ENCODE results near the gene ICAM5.
"Not testable (repeated sequence)": the region's sequence is repeated elsewhere in the genome, so short reads cannot be mapped to it uniquely, and the experiment has no call there.

ICAM5 gene

DNA sequence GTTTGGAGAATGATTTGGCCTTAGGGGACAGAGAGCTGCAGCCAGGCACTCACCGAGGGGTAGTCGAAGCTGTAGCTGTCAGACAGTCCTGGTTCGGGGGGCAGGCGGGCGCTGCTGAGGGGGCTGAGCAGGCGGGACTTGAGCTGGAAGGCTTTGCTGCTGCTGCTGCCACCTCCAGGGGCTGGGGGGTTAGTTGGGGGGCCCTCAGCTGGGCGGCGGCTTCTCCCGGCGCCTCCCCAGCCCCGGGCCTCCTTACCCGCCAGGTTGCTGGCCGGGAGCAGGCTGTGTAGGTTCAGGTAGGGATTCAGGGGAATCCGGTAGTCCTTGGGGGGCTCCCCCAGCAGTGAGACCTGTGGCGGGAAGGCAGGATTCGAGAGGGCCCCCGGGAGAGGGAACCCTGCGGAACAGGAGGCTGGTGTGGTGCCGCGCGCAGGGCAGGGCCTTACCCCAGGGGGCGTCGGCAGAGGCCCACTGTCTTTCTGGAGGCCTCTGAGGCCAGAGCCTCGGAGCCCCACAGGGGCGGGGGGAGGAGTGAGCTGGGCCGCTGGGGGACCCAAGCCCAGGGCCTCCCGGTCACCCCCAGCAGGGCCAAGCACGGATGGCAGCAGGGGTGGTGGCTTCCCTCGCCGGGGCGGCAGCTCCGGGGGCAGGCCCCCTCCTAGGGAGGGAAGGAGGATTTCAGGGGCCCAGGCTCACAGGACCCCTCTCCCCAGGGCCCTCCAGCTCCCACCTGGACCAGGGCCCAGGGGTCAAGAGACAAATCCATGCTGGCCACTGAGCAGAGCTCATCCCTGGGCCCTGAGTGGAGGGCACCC, 31.1 kb downstream of the ICAM5 start:
- DNase-seq (ENCODE audit: low read depth in 2 of 2) = no peak

DNA sequence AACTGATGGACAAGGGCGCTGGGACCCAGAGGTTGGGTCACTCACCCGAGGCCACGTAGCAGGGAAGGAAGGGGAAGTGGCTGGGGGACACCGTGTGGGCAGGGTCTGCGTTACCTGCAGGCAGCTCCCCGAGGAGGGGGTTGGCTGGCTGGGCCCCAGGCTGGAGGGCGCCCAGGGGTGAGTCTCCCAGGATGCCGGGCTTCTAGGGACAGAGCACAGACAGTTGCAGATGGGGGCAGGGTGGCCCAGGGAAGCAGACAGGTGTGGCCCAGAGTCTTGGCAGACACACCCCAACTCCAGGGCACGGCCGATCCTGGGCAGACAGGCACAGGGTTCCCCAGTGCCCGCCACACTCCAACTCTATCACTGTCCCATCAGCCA, 31.7 kb downstream of the ICAM5 start:
- no peak for DNase-seq (ENCODE audit: low read depth in 2 of 2)

GRCh38 chr19:10321874-10322835, 32.4 kb downstream of the ICAM5 start:
- no peak for DNase-seq (ENCODE audit: low read depth in 2 of 2)

DNA sequence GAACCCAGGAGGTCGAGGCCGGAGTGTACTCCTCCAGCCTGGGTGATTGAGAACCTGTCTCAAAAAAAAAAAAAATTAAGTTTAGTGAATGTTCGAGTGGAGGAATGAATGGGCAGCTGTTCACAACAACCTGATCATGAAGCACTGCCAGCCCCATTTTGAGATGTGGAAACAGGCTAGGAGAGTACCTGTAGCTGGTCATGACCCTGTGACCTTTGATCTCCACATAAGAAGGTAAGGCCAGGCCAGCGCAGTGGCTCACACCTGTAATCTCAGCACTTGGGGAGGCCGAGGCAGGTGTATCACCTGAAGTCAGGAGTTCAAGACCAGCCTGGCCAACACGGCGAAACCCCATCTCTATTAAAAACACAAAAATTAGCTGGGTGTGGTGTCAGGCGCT, 36.0 kb downstream of the ICAM5 start:
- no peak for DNase-seq (ENCODE audit: low read depth in 2 of 2)

- DNase-seq (ENCODE audit: low read depth in 2 of 2) = no peak
Observed at GRCh38 chr19:10327793-10328192, 38.0 kb downstream of the ICAM5 start.

DNA sequence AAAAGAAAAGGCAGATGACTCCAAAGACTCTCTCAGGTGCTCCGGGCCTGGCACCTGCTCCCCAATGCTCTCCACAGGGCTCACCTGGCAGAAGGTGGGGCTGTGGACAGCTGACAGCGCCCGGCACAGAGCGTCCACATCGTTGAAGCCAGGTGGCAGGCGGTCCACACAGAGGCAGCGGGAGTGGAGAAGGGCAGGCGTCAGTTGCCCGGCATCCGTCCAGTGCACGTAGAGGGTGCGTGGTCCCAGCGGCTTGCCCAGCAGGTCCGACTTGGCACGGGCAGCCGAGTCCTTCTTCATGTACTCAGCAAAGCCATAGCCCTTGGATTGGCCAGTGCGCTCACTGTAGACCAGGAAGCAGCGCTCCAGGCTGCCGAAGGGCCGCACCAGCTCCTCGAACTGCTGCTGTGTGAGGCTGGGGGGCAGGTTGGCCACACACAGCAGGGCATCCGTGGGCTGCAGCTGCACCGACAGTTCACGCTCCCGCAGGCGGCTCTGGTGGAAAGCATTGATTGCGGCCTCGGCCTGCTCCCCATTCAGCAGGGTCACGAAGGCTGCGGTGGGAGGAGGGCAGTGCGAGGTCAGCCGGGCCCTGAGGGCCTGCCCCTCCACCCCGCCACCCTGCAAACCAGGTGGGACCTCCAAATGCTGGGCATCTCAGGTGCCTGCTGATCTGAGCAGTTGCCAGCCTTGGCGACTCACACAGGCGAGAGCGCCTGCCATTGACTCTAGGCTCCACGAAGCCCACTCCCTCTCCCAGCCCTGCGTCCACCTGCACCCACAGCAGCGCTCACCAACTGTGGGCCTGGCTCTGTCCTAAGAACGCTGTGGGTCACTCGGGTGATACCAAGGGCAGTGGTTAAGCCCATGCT, 39.0 kb downstream of the ICAM5 start:
- DNase-seq (ENCODE audit: low read depth in 2 of 2) = no peak

- DNase-seq (ENCODE audit: low read depth in 2 of 2) = no peak
Observed at GRCh38 chr19:10329555-10329954, 39.8 kb downstream of the ICAM5 start.

DNA sequence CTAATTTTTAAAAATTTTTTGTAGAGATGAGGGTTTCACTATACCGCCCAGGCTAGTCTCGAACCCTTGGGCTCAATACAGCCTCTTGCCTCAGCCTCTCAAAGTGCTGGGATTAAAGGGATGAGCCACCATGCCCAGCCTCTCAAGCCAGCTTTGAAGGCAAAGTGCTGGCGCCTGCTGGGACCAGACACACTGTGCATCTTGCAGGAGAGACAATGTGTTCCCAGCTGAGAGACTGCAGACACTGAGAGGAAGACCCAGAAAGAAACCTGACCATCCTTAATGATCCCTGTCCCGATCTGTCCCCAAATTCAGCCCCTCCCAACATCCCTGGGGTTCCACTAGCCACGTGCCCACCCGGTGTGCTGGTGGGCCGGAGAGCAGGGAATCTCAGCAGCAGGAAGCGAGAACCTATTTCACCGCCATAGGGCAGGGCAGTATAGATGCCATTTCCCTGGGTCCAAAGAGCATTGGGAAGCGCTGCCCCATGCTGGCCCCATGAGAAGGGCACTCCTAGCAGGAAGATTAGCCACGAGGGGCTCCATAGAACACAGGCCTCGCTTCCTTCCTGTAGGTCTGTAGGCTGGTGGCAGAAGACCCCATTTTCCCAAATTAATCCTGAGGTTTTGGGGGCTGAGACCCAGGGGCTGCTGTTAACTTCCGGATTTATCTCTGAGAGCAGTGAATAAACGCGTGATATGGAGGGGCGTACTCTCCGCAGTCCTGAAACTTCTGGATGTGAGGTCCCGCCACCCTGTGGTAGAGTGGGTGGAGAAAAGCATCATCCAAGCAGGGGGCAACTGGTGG, 42.6 kb downstream of the ICAM5 start:
- DNase-seq (ENCODE audit: low read depth in 2 of 2) = no peak

DNA sequence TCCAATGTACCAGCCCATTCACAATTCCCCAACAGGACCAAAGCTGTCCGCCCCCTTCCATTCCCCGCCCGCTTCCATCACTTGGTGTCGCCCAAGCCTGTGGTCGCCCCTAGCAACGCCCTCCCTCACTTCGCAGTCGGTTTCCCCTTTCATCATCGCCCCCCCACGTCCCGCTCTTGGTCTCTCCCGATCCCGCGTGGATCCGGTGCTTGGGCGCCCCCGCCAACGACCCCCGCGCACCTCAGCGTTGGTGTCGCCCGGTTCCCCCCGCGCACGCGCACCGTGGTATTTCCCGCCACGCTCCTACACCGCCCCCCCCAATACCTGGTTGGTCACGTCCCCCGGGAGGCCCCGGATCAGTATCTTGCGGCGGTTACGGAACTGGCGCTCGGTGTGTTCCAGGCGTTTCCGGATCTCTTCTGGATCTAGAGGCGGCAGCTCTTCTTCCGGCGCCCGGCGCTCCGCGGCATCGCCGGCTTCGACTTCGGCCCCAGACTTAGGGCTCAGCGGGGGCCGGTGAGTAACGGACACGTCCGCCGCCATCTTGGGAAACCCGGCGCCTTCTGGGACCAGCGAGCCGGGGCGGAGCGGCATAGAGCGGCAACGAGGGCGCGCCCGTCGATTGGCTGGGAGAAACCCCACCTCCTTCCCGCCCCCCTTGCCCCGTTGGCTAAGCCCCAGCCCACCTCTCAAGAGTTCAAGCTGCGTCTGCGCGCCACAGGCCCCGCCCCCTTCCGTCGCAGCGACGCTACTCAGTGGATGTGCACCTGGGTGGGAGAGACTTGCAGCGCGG, 43.4 kb downstream of the ICAM5 start, which contains the start of gene RAVER1:
Gene RAVER1, minus strand, starts transcription at position 565 of the 793 bp plus-strand sequence. Its CDS starts 22 bp downstream, at position 543.
- peak; percentile 90 to 92 for DNase-seq (ENCODE audit: low read depth in 2 of 2)

GRCh38 chr19:10333758-10334587, 44.2 kb downstream of the ICAM5 start:
- no peak for DNase-seq (ENCODE audit: low read depth in 2 of 2)

DNA sequence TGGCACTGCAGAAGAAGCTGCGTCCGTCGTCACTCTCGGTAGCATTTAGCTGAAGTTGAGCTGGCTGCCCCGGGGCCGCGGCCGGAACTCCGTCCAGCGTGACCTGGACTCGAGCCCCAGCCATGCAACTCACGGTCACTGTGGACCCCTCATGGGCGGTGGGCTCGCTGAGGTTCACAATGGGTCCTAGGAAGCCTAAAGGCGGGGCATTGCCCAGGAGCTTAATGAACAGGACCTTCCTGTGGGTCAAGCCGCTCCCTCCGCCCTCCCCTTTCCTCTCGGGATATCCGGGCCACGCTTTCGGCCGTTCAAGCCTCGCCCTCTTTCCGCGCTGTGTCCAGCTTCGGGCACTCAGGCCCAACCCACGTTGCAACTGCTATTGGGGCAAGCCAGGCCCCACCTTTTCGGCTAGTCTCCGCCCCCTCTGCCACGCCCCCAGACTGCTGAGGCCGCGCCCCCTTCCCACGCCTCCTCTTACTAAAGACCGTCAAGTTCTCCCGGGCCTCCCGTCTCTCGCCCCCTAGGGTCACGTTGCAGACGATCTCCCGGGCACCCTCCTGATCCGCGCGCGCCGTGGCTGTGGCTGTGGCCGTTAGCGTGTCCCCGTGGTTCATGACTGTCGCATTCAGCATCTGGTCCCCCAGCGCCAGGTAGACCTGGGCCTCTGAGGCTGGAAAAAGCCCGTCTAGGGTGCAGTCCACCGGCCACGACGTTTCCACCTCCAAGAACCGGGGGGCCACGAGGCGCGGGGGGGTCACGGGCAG, 45.0 kb downstream of the ICAM5 start:
- peak; percentile 53 to 58 for DNase-seq (ENCODE audit: low read depth in 2 of 2)

DNA sequence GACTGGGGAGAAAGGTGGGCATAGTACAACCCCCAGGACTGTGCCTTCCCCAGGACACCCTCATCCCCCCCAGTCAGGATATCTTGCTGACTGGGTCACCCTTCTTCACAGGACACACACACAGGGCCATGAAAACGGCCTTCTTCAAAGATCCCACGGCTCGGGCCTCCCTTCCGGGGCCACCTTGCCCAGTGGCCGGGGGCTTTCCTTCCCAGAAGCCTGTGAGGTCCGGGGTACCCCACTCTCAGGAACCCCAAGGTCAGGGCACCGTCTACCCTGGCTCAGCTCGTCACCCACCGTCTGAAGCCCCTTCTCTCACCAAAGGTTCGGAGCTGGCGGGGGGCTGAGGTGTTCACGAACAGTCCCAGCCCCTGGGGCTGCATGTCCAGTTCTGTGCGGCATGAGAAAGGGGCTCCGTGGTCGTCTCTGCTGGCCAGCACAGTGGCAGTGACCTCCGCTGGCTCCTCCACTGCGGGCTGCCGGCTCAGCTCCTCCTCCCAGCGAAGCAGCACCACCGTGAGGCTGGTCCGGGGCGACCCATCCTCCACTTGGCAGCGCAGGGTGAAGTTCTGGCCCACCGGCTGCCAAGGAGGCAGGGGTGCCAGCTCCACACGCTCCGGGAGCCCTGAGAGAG, 45.7 kb downstream of the ICAM5 start:
- DNase-seq (ENCODE audit: low read depth in 2 of 2) = no peak

DNA sequence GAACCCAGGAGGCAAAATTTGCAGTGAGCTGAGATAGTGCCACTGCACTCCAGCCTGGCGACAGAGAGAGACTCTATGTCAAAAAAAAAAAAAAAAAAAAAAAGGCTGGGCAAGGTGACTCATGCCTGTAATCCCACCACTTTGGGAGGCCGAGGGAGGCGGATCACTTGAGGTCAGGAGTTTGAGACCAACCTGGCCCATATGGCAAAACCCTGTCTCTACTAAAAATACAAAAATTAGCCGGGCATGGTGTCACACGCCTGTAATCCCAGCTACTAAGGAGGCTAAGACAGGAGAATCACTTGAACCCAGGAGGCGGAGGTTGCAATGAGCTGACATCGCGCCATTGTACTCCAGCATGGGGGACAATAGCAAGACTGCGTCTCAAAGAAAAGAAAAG, 47.0 kb downstream of the ICAM5 start:
- DNase-seq (ENCODE audit: low read depth in 2 of 2) = not testable (repeated sequence)

GRCh38 chr19:10338940-10339339, 49.2 kb downstream of the ICAM5 start:
- DNase-seq (ENCODE audit: low read depth in 2 of 2) = no peak

DNA sequence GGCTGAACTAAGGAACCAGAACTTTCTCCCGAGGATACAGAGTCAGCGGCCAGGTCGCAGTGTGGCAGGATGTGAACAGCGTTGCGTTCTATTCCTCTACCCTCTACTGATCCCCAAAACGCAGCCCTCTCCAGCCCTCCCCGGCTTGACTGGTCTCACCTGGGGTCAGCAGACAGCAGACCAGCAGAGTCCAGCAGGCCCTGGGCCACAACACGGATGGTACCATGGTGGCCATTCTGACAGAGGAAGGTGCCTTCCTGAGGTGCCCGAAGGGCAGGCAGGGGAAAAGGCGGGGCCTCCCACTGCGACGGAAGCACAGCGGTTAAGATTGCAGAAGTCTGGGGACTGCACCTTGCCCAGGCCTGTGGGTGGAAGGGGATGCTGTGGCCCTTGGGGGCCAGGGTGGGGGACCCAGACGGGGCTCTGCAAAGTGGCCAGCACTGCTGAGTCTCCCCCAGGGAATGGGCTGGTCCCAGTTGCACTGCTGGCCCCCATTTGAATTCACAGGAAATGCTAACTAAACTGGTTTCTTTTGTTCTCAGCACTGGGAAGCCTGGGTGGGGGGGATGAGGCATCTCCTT, 49.7 kb downstream of the ICAM5 start, which contains the start of gene ICAM3:
Gene ICAM3, minus strand, starts transcription at position 245 of the 581 bp plus-strand sequence. Its CDS starts 10 bp downstream, at position 235.
- no peak for DNase-seq (ENCODE audit: low read depth in 2 of 2)

- no peak for DNase-seq (ENCODE audit: low read depth in 2 of 2)
Observed at GRCh38 chr19:10339977-10340376, 50.2 kb downstream of the ICAM5 start.

DNA sequence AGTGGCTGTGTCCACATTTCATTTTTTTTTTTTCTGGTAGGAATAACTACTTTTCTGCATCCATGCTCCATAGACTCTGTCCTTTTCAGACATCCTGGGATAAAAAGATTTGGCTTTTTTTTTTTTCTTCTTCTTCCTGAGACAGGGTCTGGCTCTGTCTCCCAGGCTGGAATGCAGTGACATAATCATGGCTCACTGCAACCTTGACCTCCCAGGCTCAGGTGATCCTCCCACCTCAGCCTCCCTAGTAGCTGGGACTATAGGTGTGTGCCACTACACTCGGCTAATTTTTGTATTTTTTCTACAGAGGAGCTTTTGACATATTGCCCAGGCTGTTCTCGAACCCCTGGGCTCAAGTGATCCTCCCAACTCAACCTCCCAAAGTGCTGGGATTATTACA, 53.7 kb downstream of the ICAM5 start:
- DNase-seq (ENCODE audit: low read depth in 2 of 2) = no peak

Measured in fibroblast of skin of left biceps (primary cell).